ENCODE data around the gene ACSS3.
"Not testable (repeated sequence)": the region's sequence is repeated elsewhere in the genome, so short reads cannot be mapped to it uniquely, and the experiment has no call there.

ACSS3 gene

GRCh38 chr12:81172851-81173250 lies 95.0 kb downstream of the ACSS3 start:
- DNase-seq: no peak
- Histone ChIP-seq H3K27me3 (replicated peaks) (no peaks in the 10 kb centered on the region), H3K4me3 (ENCODE audit: low read depth, low read length) (no peak overlapping the region), H3K27ac (no peak overlapping the region), H3K36me3 (replicated peaks) (no peaks in the 10 kb centered on the region)
- TF ChIP-seq CTCF (IDR thresholded peaks at IDR 0.05; ENCODE audit: low read depth, low read length, missing control alignments): no peak
- in situ Hi-C loops (cut with HindIII; ENCODE audit: low pct_ligation_motif_present, low sequenced_read_pairs): no loop called here

- no peak for TF ChIP-seq CTCF (IDR thresholded peaks at IDR 0.05; ENCODE audit: low read depth, low read length, missing control alignments)
Measured at GRCh38 chr12:81174664-81175063, 96.8 kb downstream of the ACSS3 start.

GRCh38 chr12:81176796-81177195 lies 98.9 kb downstream of the ACSS3 start:
- H3K27me3 ChIP-seq (replicated peaks): no peaks in the 10 kb centered on the region
- H3K36me3 ChIP-seq (replicated peaks): no peaks in the 10 kb centered on the region
- in situ Hi-C loops (cut with HindIII; ENCODE audit: low pct_ligation_motif_present, low sequenced_read_pairs): no loop called here
- no peak overlapping the region for H3K4me3 ChIP-seq (ENCODE audit: low read depth, low read length)
- no peak for DNase-seq
- TF ChIP-seq CTCF (IDR thresholded peaks at IDR 0.05; ENCODE audit: low read depth, low read length, missing control alignments): no peak
- H3K27ac ChIP-seq: no peak overlapping the region

More at GRCh38 chr12:81174664-81175063, 96.8 kb downstream of the ACSS3 start:
- no peaks in the 10 kb centered on the region for H3K27me3 ChIP-seq (replicated peaks)
- in situ Hi-C loops (cut with HindIII; ENCODE audit: low pct_ligation_motif_present, low sequenced_read_pairs): no loop called here
- H3K36me3 ChIP-seq (replicated peaks): no peaks in the 10 kb centered on the region
- H3K27ac ChIP-seq: no peak overlapping the region
- H3K4me3 ChIP-seq (ENCODE audit: low read depth, low read length): no peak overlapping the region
- DNase-seq: no peak

DNA sequence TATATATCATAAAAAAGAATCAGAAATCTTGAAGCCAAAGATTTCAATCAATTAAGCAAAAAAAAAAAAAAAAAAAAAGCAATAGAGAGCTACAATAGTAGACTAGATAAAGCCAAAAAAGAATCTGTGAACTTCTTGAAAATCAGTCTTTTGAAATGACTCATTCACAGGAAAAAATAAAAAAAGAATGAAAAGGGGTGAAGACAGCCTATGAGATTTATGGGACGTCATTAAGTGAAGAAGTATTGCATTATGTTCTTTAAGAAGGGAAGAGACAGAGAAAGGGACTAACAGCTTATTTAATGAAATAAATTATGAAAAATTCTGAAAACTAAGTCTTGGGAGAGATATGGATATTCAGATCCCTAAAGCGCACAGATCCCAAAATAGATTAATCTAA lies 103.8 kb downstream of the ACSS3 start:
- TF ChIP-seq CTCF (IDR thresholded peaks at IDR 0.05; ENCODE audit: low read depth, low read length, missing control alignments): no peak
- in situ Hi-C loops (cut with HindIII; ENCODE audit: low pct_ligation_motif_present, low sequenced_read_pairs): no loop called here
- Histone ChIP-seq H3K27me3 (replicated peaks) (no peaks in the 10 kb centered on the region), H3K27ac (no peak overlapping the region), H3K4me3 (ENCODE audit: low read depth, low read length) (no peak overlapping the region), H3K36me3 (replicated peaks) (no peaks in the 10 kb centered on the region)
- DNase-seq: no peak

- TF ChIP-seq CTCF (IDR thresholded peaks at IDR 0.05; ENCODE audit: low read depth, low read length, missing control alignments): no peak
- no peak for DNase-seq
- Histone ChIP-seq H3K4me3 (ENCODE audit: low read depth, low read length) (no peak overlapping the region), H3K36me3 (replicated peaks) (no peaks in the 10 kb centered on the region), H3K27ac (no peak overlapping the region), H3K27me3 (replicated peaks) (no peaks in the 10 kb centered on the region)
- in situ Hi-C loops (cut with HindIII; ENCODE audit: low pct_ligation_motif_present, low sequenced_read_pairs): no loop called here
Measured at GRCh38 chr12:81187686-81188085, 109.8 kb downstream of the ACSS3 start.

DNA sequence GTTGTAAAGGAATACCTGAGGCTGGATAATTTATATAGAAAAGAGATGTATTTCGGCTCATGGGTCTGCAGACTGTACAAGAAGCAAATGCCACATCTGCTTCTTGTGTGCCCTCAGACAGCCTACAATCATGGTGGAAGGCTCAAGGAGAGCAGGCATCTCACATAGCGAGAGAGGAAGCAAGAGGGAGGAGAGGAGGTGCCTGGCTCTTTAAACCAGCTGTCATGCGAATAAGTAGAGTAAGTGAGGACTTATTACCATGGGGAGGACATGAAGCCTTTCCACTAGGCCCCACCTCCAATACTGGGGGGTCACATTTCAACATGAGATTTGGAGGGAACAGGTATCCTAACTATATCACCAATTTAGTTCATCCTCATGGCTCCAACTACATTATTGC lies 118.7 kb downstream of the ACSS3 start:
- Histone ChIP-seq H3K27ac (no peak overlapping the region), H3K4me3 (ENCODE audit: low read depth, low read length) (no peak overlapping the region), H3K36me3 (replicated peaks) (no peaks in the 10 kb centered on the region), H3K27me3 (replicated peaks) (no peaks in the 10 kb centered on the region)
- no peak for DNase-seq
- in situ Hi-C loops (cut with HindIII; ENCODE audit: low pct_ligation_motif_present, low sequenced_read_pairs): no loop called here
- TF ChIP-seq CTCF (IDR thresholded peaks at IDR 0.05; ENCODE audit: low read depth, low read length, missing control alignments): no peak

- in situ Hi-C loops (cut with HindIII; ENCODE audit: low pct_ligation_motif_present, low sequenced_read_pairs); H3K36me3 ChIP-seq (replicated peaks); DNase-seq; H3K27ac ChIP-seq; H3K4me3 ChIP-seq (ENCODE audit: low read depth, low read length); H3K27me3 ChIP-seq (replicated peaks): not testable (repeated sequence)
Measured at GRCh38 chr12:81200561-81200960, 122.7 kb downstream of the ACSS3 start.

All from brain microvascular endothelial cell (primary cell).